ENCODE results near the gene CACNA1F. TPM values are rescaled to one million over a fixed set of nuclear protein-coding genes. Genes with fewer than 3 reads are reported as not detected.

The CACNA1F gene
- total RNA-seq, 1 donor = 0.31 TPM

GRCh38 chrX:49264460-49264859 lies 31.3 kb upstream of the CACNA1F start, which contains the start of gene FOXP3:
TSS of gene FOXP3 (minus strand) at chrX:49264710. CDS start at chrX:49258505, 6,205 bp downstream.
- Histone ChIP-seq H3K4me1 (ENCODE audit: insufficient read depth, low read length) (peaks cover 5% of the 10 kb centered on the region), H3K27me3 (ENCODE audit: insufficient read depth, low read length) (no peaks in the 10 kb centered on the region), H3K9me3 (ENCODE audit: low read depth, low read length) (no peaks in the 10 kb centered on the region), H3K4me3 (ENCODE audit: low read length) (no peak within 1 kb of the TSS)

- peaks cover 4% of the 10 kb centered on the region for H3K4me1 ChIP-seq (ENCODE audit: insufficient read depth, low read length)
- no peaks in the 10 kb centered on the region for H3K9me3 ChIP-seq (ENCODE audit: low read depth, low read length)
- H3K27me3 ChIP-seq (ENCODE audit: insufficient read depth, low read length) = no peaks in the 10 kb centered on the region
- H3K4me3 ChIP-seq (ENCODE audit: low read length) = no peak overlapping the region
Measured at GRCh38 chrX:49263631-49264030, 30.5 kb upstream of the CACNA1F start.

- Histone ChIP-seq H3K9me3 (ENCODE audit: low read depth, low read length) (no peaks in the 10 kb centered on the region), H3K27me3 (ENCODE audit: insufficient read depth, low read length) (no peaks in the 10 kb centered on the region), H3K4me3 (ENCODE audit: low read length) (no peak overlapping the region), H3K4me1 (ENCODE audit: insufficient read depth, low read length) (peaks cover 7% of the 10 kb centered on the region)
Measured at GRCh38 chrX:49262603-49263002, 29.5 kb upstream of the CACNA1F start.

- no peaks in the 10 kb centered on the region for H3K27me3 ChIP-seq (ENCODE audit: insufficient read depth, low read length)
- H3K4me1 ChIP-seq (ENCODE audit: insufficient read depth, low read length) = peaks cover 12% of the 10 kb centered on the region
- no peak overlapping the region for H3K4me3 ChIP-seq (ENCODE audit: low read length)
- H3K9me3 ChIP-seq (ENCODE audit: low read depth, low read length) = no peaks in the 10 kb centered on the region
Measured at GRCh38 chrX:49260221-49260985, 27.3 kb upstream of the CACNA1F start.

- no peaks in the 10 kb centered on the region for H3K27me3 ChIP-seq (ENCODE audit: insufficient read depth, low read length)
- H3K4me1 ChIP-seq (ENCODE audit: insufficient read depth, low read length) = peaks cover 12% of the 10 kb centered on the region
- H3K9me3 ChIP-seq (ENCODE audit: low read depth, low read length) = no peaks in the 10 kb centered on the region
- H3K4me3 ChIP-seq (ENCODE audit: low read length) = no peak overlapping the region
Measured at GRCh38 chrX:49258749-49259124, 25.6 kb upstream of the CACNA1F start.

- Histone ChIP-seq H3K9me3 (ENCODE audit: low read depth, low read length) (no peaks in the 10 kb centered on the region), H3K4me3 (ENCODE audit: low read length) (no peak overlapping the region), H3K27me3 (ENCODE audit: insufficient read depth, low read length) (no peaks in the 10 kb centered on the region), H3K4me1 (ENCODE audit: insufficient read depth, low read length) (peaks cover 12% of the 10 kb centered on the region)
Measured at GRCh38 chrX:49257846-49258748, 25.0 kb upstream of the CACNA1F start.

- H3K9me3 ChIP-seq (ENCODE audit: low read depth, low read length) = no peaks in the 10 kb centered on the region
- peaks cover 12% of the 10 kb centered on the region for H3K4me1 ChIP-seq (ENCODE audit: insufficient read depth, low read length)
- H3K27me3 ChIP-seq (ENCODE audit: insufficient read depth, low read length) = no peaks in the 10 kb centered on the region
- H3K4me3 ChIP-seq (ENCODE audit: low read length) = no peak overlapping the region
Measured at GRCh38 chrX:49257074-49257790, 24.1 kb upstream of the CACNA1F start.

GRCh38 chrX:49256268-49256995 lies 23.3 kb upstream of the CACNA1F start:
- Histone ChIP-seq H3K4me1 (ENCODE audit: insufficient read depth, low read length) (peaks cover 12% of the 10 kb centered on the region), H3K4me3 (ENCODE audit: low read length) (no peak overlapping the region), H3K9me3 (ENCODE audit: low read depth, low read length) (no peaks in the 10 kb centered on the region), H3K27me3 (ENCODE audit: insufficient read depth, low read length) (no peaks in the 10 kb centered on the region)

- H3K9me3 ChIP-seq (ENCODE audit: low read depth, low read length) = no peaks in the 10 kb centered on the region
- no peak overlapping the region for H3K4me3 ChIP-seq (ENCODE audit: low read length)
- H3K4me1 ChIP-seq (ENCODE audit: insufficient read depth, low read length) = peaks cover 12% of the 10 kb centered on the region
- no peaks in the 10 kb centered on the region for H3K27me3 ChIP-seq (ENCODE audit: insufficient read depth, low read length)
Measured at GRCh38 chrX:49254639-49255038, 21.5 kb upstream of the CACNA1F start.

- Histone ChIP-seq H3K9me3 (ENCODE audit: low read depth, low read length) (no peaks in the 10 kb centered on the region), H3K27me3 (ENCODE audit: insufficient read depth, low read length) (no peaks in the 10 kb centered on the region), H3K4me1 (ENCODE audit: insufficient read depth, low read length) (no peaks in the 10 kb centered on the region), H3K4me3 (ENCODE audit: low read length) (no peak overlapping the region)
Measured at GRCh38 chrX:49251325-49251724, 18.2 kb upstream of the CACNA1F start.

- H3K4me3 ChIP-seq (ENCODE audit: low read length) = no peak overlapping the region
- H3K27me3 ChIP-seq (ENCODE audit: insufficient read depth, low read length) = no peaks in the 10 kb centered on the region
- no peaks in the 10 kb centered on the region for H3K9me3 ChIP-seq (ENCODE audit: low read depth, low read length)
- no peaks in the 10 kb centered on the region for H3K4me1 ChIP-seq (ENCODE audit: insufficient read depth, low read length)
Measured at GRCh38 chrX:49250578-49250977, 17.4 kb upstream of the CACNA1F start.

GRCh38 chrX:49250066-49250465 lies 16.9 kb upstream of the CACNA1F start:
- Histone ChIP-seq H3K4me3 (ENCODE audit: low read length) (no peak overlapping the region), H3K9me3 (ENCODE audit: low read depth, low read length) (no peaks in the 10 kb centered on the region), H3K27me3 (ENCODE audit: insufficient read depth, low read length) (no peaks in the 10 kb centered on the region), H3K4me1 (ENCODE audit: insufficient read depth, low read length) (no peaks in the 10 kb centered on the region)

- Histone ChIP-seq H3K9me3 (ENCODE audit: low read depth, low read length) (no peaks in the 10 kb centered on the region), H3K4me3 (ENCODE audit: low read length) (no peak overlapping the region), H3K27me3 (ENCODE audit: insufficient read depth, low read length) (no peaks in the 10 kb centered on the region), H3K4me1 (ENCODE audit: insufficient read depth, low read length) (no peaks in the 10 kb centered on the region)
Measured at GRCh38 chrX:49249616-49250015, 16.5 kb upstream of the CACNA1F start.

GRCh38 chrX:49249071-49249470 lies 15.9 kb upstream of the CACNA1F start:
- H3K4me1 ChIP-seq (ENCODE audit: insufficient read depth, low read length) = no peaks in the 10 kb centered on the region

More at GRCh38 chrX:49249071-49249470, 15.9 kb upstream of the CACNA1F start:
- Histone ChIP-seq H3K27me3 (ENCODE audit: insufficient read depth, low read length) (no peaks in the 10 kb centered on the region), H3K4me3 (ENCODE audit: low read length) (no peak overlapping the region), H3K9me3 (ENCODE audit: low read depth, low read length) (no peaks in the 10 kb centered on the region)

Measured in mononuclear cell (primary cell).